ENCODE measurements around the gene DIPK1A.

- TF ChIP-seq POLR2A (IDR thresholded peaks at IDR 0.05; ENCODE audit: low read depth, low read length) (no peak), POLR2AphosphoS5 (IDR thresholded peaks at IDR 0.05; ENCODE audit: low read depth, low read length) (no peak)
These were observed 128.6 kb downstream of the DIPK1A start for GRCh38 chr1:92832537-92833114.
